GM19468 (cell line): ENCODE results near the gene SCLT1.

Experiments used
- ATAC-seq: cut with Tn5 transposase; IDR thresholded peaks from one replicate; pipeline ENCODE4 v1.9.1; 2021; ENCODE audit warnings: mild to moderate bottlenecking, moderate library complexity, moderate number of reproducible peaks; ENCODE audit not compliant: unreplicated experiment; ENCODE audit errors: extremely low read depth

SCLT1 gene

DNA sequence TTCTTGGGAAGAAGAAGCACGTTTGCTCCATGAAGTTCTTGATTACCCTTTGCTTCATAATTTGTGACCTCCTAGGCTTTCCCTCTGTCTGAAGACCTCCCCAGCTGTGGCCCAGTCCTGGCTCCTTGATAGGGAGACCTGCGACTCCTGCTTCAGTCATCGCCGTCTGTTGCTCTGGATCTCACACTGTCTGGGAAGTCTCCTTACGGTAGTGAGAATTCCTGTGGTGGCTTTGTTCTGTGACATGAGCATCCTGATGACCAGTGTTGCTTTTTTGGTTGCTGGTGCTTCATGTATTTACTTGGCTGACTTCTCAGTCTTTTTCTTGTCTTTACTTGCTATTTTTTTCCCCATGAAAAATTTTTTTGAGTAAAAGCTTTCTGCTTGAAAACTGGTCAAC lies 239.6 kb downstream of the SCLT1 start:
- no peak for ATAC-seq

DNA sequence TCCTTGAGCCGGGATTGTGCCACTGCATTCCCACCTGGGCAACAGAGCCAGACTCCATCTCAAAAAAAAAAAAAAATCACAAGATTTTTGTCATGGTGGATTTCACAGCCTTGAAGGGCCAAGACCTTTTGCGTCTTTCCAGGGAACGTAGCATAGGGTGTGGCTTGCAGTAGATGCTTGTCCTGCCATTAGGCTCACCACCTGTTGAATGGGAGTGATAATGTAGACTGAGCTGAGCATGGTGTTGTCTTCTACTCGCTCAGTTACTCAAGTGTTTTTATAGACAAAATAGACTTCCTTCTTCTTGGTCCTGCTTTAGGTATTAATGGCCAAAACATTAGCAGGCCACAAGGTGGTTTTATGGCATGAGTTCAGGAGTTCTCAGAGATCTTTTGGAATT lies 243.1 kb downstream of the SCLT1 start:
- no peak for ATAC-seq

DNA sequence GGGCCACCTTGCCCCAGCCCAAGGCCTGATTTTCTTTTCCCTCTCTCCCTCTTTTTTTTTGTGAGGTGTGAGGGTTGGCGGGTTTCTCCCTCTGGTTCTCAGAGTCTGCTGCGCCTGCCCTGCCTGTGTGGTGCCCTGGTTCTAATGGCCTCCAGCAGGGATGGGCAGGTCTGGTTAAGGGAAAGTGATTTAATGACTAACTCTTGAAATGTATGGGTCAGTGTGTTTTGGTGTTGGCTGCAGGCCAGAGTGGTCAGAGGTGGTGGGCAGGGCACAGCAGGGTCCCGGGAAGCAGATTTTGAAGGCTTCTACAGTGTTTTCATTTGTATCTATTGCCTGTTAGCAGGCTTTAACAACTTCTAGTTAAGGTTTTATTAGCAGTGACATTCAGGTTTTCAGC lies 244.9 kb downstream of the SCLT1 start:
- ATAC-seq: no peak

DNA sequence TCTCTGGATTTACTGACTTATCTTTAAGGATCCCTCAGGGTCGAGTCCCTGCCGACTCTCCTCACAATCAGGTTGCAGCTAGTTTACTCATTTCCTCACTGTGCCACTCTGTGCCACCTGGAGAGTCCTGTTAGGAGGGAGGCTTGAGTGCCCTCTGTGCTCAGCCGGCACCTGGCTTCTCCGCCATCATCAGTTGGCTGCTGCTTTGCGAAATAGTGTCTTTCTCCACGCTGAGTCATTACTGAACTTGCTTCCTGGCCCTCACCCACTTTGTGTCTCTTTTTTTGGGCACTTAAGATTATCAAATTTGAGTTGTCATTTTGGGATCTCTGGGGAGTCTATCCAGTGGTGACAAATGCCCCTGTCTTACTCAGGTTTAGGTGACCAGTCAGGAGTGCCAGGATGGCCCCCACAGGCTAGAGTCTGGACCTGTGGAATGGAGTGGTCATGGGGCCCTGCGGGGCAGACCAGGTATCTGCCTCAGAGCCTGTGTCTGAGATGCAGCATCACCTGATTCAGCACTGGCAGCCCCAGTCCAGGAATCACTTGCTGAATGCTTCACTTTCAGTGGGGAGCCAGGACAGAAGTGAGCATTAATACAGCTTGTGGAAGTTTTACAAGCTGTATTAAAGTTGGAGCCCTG lies 246.1 kb downstream of the SCLT1 start:
- no peak for ATAC-seq

DNA sequence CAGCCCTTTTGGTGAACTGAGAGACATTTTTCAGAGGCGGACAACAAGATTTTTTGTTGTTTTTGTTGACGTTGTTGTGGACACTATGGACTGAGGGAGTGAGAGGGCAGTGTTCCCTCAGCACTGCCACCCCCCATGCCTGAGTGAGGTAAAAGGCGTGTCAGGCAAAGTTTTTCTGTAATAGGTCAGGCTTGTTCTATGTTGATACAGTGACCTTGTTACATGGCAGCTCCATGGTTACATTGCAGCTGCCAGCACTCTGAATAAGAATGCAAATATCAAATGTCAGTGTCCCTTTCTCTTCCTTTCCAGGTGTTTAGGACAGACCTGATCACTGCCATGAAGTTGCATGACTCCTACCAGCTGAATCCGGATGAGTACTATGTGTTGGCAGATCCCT lies 247.3 kb downstream of the SCLT1 start:
- ATAC-seq: no peak

DNA sequence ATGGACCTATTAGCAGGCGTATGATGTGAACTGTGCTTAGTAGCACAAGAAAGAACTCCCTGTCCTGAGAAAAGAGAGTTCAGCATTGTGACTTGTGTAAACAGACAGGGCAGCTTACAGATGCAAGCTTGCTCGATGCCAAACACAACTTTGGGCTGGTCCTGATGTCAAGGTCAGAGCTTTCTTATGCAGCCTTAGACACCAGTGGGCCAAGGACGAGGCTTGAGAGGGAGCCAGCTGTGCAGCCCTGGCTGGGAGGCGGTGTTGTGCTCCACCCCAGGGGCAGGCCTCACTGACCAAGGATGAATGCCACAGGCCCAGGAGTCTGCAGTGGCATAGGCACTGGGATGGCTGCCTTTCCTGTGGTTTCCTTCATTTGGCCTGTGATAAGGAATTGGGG lies 248.4 kb downstream of the SCLT1 start:
- no peak for ATAC-seq

DNA sequence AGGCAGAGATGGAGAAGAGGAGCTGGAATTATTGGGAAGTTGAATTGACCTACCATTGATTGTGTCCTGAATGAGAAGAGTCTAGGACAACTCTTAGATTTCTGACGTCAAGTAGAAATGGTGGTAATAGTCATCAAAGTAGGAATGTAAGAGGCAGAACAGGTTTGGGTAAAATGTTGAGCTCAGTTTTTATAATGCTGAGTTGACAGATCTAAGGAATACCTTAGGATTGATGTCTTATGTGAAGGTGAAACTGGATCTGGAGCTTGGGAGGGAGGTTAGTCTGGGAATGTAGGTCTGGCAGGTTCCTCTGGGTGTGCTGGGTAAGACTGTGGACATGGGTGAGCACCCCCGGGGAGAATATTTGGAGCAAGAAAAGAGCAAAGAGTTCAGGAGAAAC lies 251.9 kb downstream of the SCLT1 start:
- no peak for ATAC-seq

DNA sequence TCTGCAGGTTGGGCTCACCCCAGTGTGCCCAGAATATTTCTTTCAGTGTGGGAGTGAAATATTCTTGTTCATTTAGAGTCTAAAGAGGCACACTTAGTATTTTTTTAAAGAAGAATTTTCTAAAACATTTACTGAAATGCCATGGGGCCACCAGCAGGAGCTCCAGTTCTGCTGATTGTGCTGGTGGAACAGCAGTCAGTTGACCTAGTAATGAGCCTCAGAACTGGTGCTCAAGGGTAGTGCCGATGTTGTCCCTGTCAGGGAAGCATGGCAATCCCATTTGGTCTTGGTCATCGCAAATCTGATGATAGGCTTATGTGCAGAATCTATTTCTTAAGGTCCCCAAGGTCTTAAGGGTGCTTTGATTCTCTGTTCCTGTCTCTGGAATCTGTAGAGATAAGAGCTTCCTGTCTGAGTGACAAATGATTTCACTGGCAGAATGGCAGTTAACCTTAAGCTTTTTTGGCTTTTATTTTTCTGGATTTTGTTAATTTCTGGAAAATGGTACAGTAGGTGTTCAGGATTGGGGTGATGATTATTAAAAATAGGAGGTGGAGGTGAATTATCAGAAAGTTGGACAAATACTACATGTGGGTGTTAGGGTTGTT lies 252.5 kb downstream of the SCLT1 start:
- no peak for ATAC-seq

DNA sequence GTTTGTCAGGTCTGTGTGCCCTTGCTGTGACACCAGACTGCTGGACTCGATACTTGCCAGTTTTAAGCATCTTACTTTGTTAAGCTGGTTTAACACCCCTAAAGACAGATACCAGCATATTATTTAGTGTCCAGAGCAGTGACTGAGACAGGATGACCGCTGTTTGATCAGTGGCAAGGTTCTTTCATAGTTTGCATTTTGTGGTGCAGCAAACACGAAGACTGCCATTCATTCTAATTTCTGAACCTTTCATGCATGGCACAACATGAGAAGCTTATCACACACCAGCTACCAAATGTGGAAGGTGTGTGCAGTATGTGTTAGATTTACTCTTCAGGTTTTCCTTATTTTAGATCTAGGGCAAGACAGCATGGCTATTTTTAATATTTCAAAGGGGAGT lies 255.7 kb downstream of the SCLT1 start:
- no peak for ATAC-seq

DNA sequence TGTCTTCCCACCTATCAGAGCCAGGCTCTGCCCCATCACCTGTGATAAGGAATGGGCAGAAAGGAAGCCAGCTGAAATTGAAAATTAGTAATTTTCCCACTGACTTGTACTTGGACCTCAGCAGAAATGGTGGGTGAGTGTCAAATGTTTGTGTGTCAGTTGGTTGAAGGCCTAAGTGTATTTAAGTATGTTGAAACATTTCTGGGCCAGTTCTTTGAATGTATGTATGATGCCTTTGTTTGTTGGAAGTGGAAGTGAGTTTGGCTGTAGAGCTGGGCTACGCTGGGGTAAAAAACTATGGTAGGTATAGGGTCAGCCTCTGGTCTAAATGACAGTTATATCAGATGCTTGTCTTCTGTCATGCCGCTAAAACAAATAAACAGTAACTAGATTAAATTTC lies 256.1 kb downstream of the SCLT1 start:
- ATAC-seq: no peak

DNA sequence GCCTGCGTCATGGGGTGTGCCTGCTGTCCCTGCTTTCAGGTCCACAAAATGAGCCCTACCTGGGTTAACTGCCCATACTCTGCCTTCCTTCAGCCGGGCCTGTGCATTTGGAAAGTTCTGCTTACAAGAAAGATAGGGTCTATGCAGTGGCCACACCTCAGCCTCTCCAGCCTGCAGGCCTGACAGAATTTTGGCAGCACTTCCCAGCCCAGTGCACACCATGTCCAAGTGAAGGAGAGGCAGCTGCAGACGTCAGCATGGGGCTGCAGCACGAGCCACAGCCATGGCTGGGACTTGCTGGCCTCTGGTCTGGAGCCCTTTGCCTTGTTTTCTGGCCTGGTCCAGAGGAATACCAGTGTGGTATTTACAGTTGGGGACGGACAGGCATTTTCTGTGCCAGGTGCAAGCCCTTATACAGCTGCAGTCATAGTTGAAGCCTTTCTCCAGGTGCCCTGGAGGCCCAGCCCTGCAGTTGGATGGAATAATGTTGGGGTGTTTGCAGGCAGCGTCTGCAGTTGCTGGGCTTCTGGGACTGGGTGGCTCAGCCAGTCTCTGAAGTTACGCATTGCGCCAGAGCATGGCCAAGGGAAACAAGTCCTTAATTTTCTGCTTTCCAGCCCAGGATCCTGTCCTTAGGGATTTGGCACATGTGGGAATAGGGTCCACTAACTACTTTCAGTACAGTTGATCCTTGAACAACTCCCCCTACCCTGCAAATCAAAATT lies 257.7 kb downstream of the SCLT1 start:
- ATAC-seq: no peak
